ENCODE measurements around the gene CNP.
"Not testable (repeated sequence)": the region's sequence is repeated elsewhere in the genome, so short reads cannot be mapped to it uniquely, and the experiment has no call there.

The CNP gene

GRCh38 chr17:41966463-41967140 lies at the start of gene CNP:
CNP (plus strand) TSS chr17:41966795; CDS start chr17:41966885, 90 bp downstream.
- DNase-seq: peak; percentile 83 to 86

GRCh38 chr17:41917192-41917591 lies 49.4 kb upstream of the CNP start:
- no peak for DNase-seq

DNA sequence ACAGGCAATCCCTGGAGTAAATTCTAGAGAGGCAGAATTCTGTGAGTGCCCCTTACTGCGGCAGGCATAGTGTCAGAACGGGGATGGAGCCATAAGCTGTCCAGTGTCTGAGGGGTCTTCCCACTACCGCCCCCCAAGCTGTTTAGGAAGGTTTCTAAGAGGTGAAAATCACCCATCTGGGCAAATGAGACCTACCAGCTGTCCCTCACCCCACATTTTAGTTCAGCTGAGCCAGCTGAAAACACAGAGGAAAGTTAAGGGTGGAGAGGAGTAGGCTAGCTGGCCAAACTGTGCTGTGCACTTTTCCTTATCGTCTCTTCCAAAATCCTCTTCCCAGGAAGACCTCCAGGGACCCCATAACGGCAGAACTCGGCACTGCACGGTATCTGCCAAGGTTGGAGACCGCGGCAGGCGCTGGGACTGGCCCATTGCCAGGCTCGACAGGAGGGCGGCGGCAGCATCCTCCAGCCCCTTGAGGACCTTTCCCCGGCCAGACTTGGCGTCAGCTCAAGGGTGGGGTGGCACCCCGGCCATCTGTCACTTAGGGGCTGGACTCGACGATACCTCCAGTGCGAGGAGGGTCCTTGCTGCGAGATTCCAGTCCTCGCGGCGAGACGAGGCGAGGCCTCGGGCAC lies 48.8 kb upstream of the CNP start:
- DNase-seq: no peak

- peak; percentile 97 to 98 for DNase-seq
These were observed 48.1 kb upstream of the CNP start, which contains the start of gene ACLY for GRCh38 chr17:41918314-41919164. ACLY (minus strand) TSS chr17:41918951; CDS start chr17:41913873, 5,078 bp downstream.

- DNase-seq: no peak
These were observed 47.3 kb upstream of the CNP start for GRCh38 chr17:41919165-41919817.

GRCh38 chr17:41919840-41920579 lies 46.6 kb upstream of the CNP start:
- DNase-seq: peak in 1 of 2 experiments; percentile 30

- DNase-seq: no peak
These were observed 46.0 kb upstream of the CNP start for GRCh38 chr17:41920580-41920955.

DNA sequence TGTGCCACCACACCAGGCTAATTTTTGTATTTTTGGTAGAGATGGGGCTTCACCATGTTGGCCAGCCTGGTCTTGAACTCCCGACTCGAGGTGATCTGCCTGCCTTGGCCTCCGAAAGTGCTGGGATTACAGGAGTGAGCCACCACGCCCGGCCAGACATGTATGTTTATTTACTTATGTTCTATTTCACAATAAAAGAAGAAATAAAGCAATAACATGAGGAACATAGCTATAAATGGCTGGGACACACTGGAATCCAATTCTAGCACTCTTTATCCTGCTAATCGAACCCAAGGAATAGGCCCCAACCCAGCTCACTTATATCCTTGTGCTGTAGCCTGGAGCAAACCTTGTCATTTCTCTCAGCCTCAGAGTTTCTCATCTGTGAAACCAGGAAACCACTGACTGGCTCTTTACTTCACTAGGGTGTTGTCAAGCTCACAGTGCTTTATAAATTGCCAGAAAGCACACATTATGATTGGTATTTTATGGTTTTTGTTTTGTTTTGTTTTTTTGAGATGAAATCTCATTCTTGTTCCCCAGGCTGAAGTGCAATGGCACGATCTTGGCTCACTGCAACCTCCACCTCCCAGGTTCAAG lies 40.5 kb upstream of the CNP start:
- no peak for DNase-seq

- no peak for DNase-seq
These were observed 37.8 kb upstream of the CNP start for GRCh38 chr17:41928693-41929251.

- DNase-seq: peak; percentile 99 to 100
These were observed 36.4 kb upstream of the CNP start, which contains the start of gene ODAD4 for GRCh38 chr17:41930009-41930832. ODAD4 (plus strand) TSS chr17:41930617; CDS start chr17:41930724, 107 bp downstream.

DNA sequence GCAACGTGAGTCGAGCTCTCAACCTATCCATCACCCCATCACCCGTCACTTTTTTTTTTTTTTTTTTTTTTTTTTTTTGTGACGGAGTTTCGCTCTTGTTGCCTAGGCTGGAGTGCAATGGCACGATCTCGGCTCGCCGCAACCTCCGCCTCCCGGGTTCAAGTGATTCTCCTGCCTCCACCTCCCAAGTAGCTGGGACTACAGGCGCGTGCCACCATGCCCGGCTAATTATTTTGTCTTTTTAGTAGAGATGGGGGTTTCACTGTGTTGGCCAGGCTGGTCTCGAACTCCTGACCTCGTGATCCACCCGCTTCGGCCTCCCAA lies 35.8 kb upstream of the CNP start:
- not testable (repeated sequence) for DNase-seq

DNA sequence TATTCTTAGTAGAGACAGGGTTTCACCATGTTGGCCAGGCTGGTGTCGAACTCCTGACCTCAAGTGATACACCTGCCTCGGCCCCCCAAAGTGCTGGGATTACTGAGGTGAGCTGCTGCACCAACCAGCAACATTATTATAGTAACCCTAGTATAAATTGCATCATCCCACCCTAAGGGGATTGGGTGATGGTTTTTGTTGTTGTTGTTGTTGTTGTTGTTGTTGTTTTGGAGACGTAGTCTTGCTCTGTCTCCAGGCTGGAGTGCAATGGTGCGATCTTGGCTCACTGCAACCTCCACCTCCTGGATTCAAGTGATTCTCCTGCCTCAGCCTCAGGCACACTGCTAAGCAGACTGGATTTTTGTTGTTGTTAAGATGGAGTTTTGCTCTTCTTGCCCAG lies 34.9 kb upstream of the CNP start:
- not testable (repeated sequence) for DNase-seq

- DNase-seq: peak; percentile 81 to 92
These were observed 33.7 kb upstream of the CNP start for GRCh38 chr17:41932816-41933389.

DNA sequence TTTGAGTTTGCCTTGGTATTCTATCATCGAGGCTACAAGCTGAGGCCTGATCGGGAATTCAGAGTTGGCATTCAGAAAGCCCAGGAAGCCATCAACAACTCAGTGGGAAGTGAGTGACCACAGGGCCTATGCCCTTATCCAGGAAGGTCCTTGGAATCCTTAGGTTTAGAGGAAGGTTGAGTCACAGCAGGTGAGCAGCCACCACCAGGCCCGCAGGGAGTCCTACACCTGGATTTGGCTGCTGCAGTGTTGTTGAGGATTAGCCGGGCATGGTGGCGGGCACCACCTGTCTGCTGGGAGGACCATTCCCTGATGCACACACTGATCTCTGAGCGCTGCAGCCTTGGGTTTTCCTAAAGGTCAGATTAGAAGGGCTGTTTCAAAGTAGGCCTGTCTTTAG lies 31.0 kb upstream of the CNP start:
- DNase-seq: no peak

DNA sequence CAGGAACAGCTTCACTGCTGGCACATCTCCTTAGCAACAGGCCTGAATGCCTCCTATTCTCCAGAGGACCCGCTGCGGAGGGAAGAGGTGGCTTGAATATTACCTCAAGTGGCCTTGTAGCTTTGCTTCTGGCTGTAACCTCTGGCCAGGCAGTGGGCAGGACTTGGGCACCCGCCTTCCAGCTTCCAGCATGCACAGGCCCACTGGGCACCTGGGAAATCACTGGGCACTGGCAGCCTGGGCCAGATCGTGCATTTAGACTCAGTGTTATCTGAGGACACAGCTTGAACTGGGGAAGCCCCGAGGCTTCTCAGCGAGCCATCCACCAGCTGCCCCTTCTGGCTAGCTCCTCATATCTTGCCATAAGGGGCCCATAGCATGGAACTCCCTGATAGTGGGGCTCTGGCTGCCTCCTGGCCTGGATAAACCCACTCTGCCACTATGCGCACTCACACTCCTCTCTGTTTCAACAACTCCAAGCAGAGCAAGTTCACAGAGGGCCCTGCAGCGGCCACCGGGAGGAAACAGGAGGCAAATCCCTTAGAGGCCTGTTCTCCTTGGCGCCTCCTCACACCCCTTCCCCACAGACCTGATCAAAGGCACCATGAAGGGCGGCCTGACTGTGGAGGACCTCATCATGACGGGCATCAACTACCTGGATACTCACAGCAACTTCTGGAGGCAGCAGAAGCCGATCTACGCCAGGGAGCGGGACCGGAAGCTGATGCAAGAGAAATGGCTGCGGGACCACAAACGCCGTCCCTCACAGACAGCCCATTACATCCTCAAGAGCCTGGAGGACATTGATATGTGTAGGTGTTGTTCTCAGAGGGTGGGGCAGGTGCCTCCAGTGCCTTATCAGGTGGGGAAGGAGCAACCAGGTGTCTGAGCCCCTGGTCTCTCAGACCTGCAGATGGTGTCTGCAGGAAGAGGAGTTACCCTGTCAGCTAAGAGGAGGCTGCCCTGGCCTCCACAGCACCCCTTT lies 28.3 kb upstream of the CNP start:
- DNase-seq: no peak

GRCh38 chr17:41939044-41939692 lies 27.4 kb upstream of the CNP start:
- DNase-seq: no peak

DNA sequence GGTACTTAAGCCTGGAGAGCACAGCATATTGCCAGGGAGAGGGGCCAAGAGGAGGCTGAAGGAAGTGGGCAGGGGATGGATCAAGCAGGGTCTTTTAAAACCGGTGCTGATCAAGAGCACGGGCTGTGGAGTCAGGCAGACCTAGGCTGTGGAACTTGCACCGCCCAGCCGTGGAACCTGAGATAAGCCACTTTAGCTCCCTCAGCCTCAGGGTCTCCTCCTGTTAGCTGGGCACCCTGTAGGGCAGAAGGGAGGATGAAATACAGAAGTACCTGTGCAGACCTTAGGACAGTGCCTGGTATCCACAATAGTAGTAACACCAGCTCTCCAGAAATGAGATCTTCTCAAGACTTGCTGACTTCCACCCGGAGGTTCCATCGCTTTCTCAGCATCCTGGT lies 26.9 kb upstream of the CNP start:
- DNase-seq: no peak

DNA sequence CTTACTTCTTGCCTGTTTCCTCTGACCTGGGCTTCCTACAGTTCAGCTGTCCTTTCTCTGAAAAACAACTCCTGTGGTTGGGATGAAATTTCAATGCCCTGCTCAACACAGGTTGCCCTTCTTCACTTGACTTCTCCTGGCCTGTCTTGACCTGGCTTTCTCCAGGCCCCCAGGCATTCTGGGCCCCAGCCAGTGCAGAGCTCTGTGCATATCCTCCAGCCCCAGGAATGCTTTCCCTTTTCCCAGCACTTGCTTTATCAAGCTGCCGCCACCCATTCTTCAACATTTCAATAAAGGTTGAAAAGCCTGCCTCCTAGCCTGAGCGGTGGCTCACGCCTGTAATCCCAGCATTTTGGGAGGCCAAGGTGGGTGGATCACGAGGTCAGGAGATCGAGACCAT lies 25.4 kb upstream of the CNP start:
- no peak for DNase-seq
